Measurements from ENCODE around the gene KLF12. TPM values are rescaled to one million over a fixed set of nuclear protein-coding genes. Genes with fewer than 3 reads are reported as not detected.

KLF12 gene
- total and polyA plus RNA-seq, 12 donors: 2.1 to 23.9 (median 19.3) TPM

GRCh38 chr13:74171641-74172040, 37.4 kb upstream of the KLF12 start:
- intact Hi-C loops (cut with DNase I): no loop called here
- Histone ChIP-seq H3K27ac (no peak overlapping the region), H3K4me1 (no peaks in the 10 kb centered on the region), H3K27me3 (no peaks in the 10 kb centered on the region), H3K9me3 (no peaks in the 10 kb centered on the region), H3K4me3 (no peak overlapping the region), H3K36me3 (no peaks in the 10 kb centered on the region)
- DNase-seq: no peak
- no peak for ATAC-seq
- no peak for TF ChIP-seq CTCF (IDR thresholded peaks at IDR 0.05)

- no peak for ATAC-seq
- Histone ChIP-seq H3K27ac (no peak overlapping the region), H3K9me3 (no peaks in the 10 kb centered on the region), H3K27me3 (no peaks in the 10 kb centered on the region), H3K4me3 (no peak overlapping the region), H3K36me3 (no peaks in the 10 kb centered on the region), H3K4me1 (no peaks in the 10 kb centered on the region)
- TF ChIP-seq CTCF (IDR thresholded peaks at IDR 0.05): no peak
- WGBS, 2 donors: 42 to 48% methylated on average over 1 of the region's 1 CpG
- no peak for DNase-seq
- intact Hi-C loops (cut with DNase I): no loop called here
Observed at GRCh38 chr13:74169676-74170075, 35.5 kb upstream of the KLF12 start.

- intact Hi-C loops (cut with DNase I): no loop called here
- Histone ChIP-seq H3K4me1 (no peaks in the 10 kb centered on the region), H3K9me3 (no peaks in the 10 kb centered on the region), H3K36me3 (no peaks in the 10 kb centered on the region), H3K27ac (no peak overlapping the region), H3K27me3 (no peaks in the 10 kb centered on the region), H3K4me3 (no peak overlapping the region)
- TF ChIP-seq CTCF (IDR thresholded peaks at IDR 0.05): no peak
- peak in 5 of 8 donors; percentile 61 to 90 (median 78) for ATAC-seq
- 39% methylated on average over 4 of the region's 4 CpGs for WGBS, 2 donors
- DNase-seq: no peak
Observed at GRCh38 chr13:74168263-74168675, 34.1 kb upstream of the KLF12 start.

- ATAC-seq: no peak
- no peak for TF ChIP-seq CTCF (IDR thresholded peaks at IDR 0.05)
- WGBS, 2 donors: 93 to 96% methylated on average over 6 of the region's 6 CpGs
- no peak overlapping the region for H3K4me3 ChIP-seq
- no peaks in the 10 kb centered on the region for H3K27me3 ChIP-seq
- no peak overlapping the region for H3K27ac ChIP-seq
- no peaks in the 10 kb centered on the region for H3K9me3 ChIP-seq
- no peak for DNase-seq
- no peaks in the 10 kb centered on the region for H3K4me1 ChIP-seq
- H3K36me3 ChIP-seq: no peaks in the 10 kb centered on the region
- intact Hi-C loops (cut with DNase I): no loop called here
Observed at GRCh38 chr13:74166261-74167004, 32.2 kb upstream of the KLF12 start.
